Neural cell (in vitro differentiated cells): ENCODE measurements around the gene RPL7L1. TPM values are rescaled to one million over a fixed set of nuclear protein-coding genes. Genes with fewer than 3 reads are reported as not detected.

ENCODE experiments used
- H2AFZ ChIP-seq: fragments of 200-600, 300-800 bp; sonication (generic), shearing (Covaris generic); 2 replicates; pipeline ENCODE4 v1.6.0; 2014; ENCODE audit warnings: low read depth, mild to moderate bottlenecking, antibody characterized with exemption, low read length, moderate library complexity
- H3F3A ChIP-seq: fragments of 200-600 bp; shearing (Covaris generic); 2 replicates; pipeline ENCODE4 v1.6.1; 2016; ENCODE audit warnings: mild to moderate bottlenecking, moderate library complexity, mixed read lengths, antibody characterized with exemption, low read length; ENCODE audit not compliant: insufficient read depth, poor library complexity, severe bottlenecking
- H3K27ac ChIP-seq: fragments of 200-600, 300-800 bp; sonication (generic), shearing (Covaris generic); 2 replicates; pipeline ENCODE4 v1.5.1; 2014; ENCODE audit warnings: mild to moderate bottlenecking, low read length, moderate library complexity
- H3K27me3 ChIP-seq: fragments of 300-800, 200-600 bp; sonication (generic), shearing (Covaris generic); 2 replicates; pipeline ENCODE4 v1.6.0; 2014; ENCODE audit warnings: mild to moderate bottlenecking, low read depth, low read length, moderate library complexity; ENCODE audit not compliant: insufficient read depth
- H3K36me3 ChIP-seq: fragments of 300-800, 200-600 bp; sonication (generic), shearing (Covaris generic); 2 replicates; pipeline ENCODE4 v1.5.1; 2014; ENCODE audit warnings: mild to moderate bottlenecking, antibody characterized with exemption, low read length, moderate library complexity; ENCODE audit not compliant: insufficient read depth
- H3K4me2 ChIP-seq: fragments of 300-800, 200-600 bp; sonication (generic), shearing (Covaris generic); 2 replicates; pipeline ENCODE4 v1.6.0; 2014; ENCODE audit warnings: mild to moderate bottlenecking, low read length
- H3K4me3 ChIP-seq: fragments of 300-800, 200-600 bp; sonication (generic), shearing (Covaris generic); 2 replicates; pipeline ENCODE4 v1.5.1; 2014; ENCODE audit warnings: mild to moderate bottlenecking, low read length, moderate library complexity
- H3K79me2 ChIP-seq: fragments of 200-600 bp; shearing (Covaris generic); replicated peaks from 2 replicates; pipeline ENCODE4 v1.6.0; 2014; ENCODE audit warnings: mild to moderate bottlenecking, low read length, moderate library complexity; ENCODE audit not compliant: insufficient read depth
- H3K9ac ChIP-seq: fragments of 300-800, 200-600 bp; sonication (generic), shearing (Covaris generic); 2 replicates; pipeline ENCODE4 v1.6.1; 2016; ENCODE audit warnings: mild to moderate bottlenecking, low read length, mixed read lengths
- H3K9me2 ChIP-seq: fragments of 200-600 bp; shearing (Covaris generic); 2 replicates; pipeline ENCODE4 v1.6.1; 2016; ENCODE audit warnings: mild to moderate bottlenecking, low read length, mixed read lengths; ENCODE audit not compliant: insufficient read depth
- H3K9me3 ChIP-seq: fragments of 200-600, 300-800 bp; sonication (generic), shearing (Covaris generic); 2 replicates; pipeline ENCODE4 v1.6.1; 2016; ENCODE audit warnings: mild to moderate bottlenecking, mixed run types, low read length, moderate library complexity, mixed read lengths
- H4K20me1 ChIP-seq: fragments of 200-600 bp; shearing (Covaris generic); 2 replicates; pipeline ENCODE4 v1.6.1; 2016; ENCODE audit warnings: mild to moderate bottlenecking, mixed run types; ENCODE audit not compliant: insufficient read depth
- EP300 ChIP-seq: fragments of 450-650 bp; conservative IDR thresholded peaks from 2 replicates; pipeline ENCODE4 v1.6.1; 2014; ENCODE audit warnings: antibody characterized with exemption, mild to moderate bottlenecking, moderate library complexity; ENCODE audit not compliant: poor library complexity, severe bottlenecking
- EZH2 ChIP-seq: fragments of 200-600, 300-800 bp; shearing (Covaris generic), sonication (generic); IDR thresholded peaks from 2 replicates; pipeline ENCODE4 v1.6.1; 2014; ENCODE audit warnings: antibody characterized with exemption, low read length, borderline replicate concordance, mild to moderate bottlenecking; ENCODE audit not compliant: insufficient read depth, poor library complexity, severe bottlenecking
- MXI1 ChIP-seq: fragments of 450-650 bp; conservative IDR thresholded peaks from 2 replicates; pipeline ENCODE4 v1.6.1; 2014; ENCODE audit warnings: antibody characterized with exemption, mild to moderate bottlenecking; ENCODE audit not compliant: poor library complexity, severe bottlenecking
- POLR2AphosphoS5 ChIP-seq: IDR thresholded peaks from 2 replicates; pipeline ENCODE4 v1.6.1; 2012
- RAD21 ChIP-seq: fragments of 450-650 bp; conservative IDR thresholded peaks from 2 replicates; pipeline ENCODE4 v1.6.1; 2014; ENCODE audit warnings: antibody characterized with exemption, mild to moderate bottlenecking, moderate library complexity
- REST ChIP-seq: IDR thresholded peaks from 2 replicates; pipeline ENCODE4 v1.6.1; 2012; ENCODE audit warnings: borderline replicate concordance
- SMC3 ChIP-seq: fragments of 450-650 bp; conservative IDR thresholded peaks from 2 replicates; pipeline ENCODE4 v1.6.1; 2014; ENCODE audit warnings: antibody characterized with exemption, mild to moderate bottlenecking, moderate library complexity; ENCODE audit not compliant: poor library complexity
- TAF1 ChIP-seq: IDR thresholded peaks from 2 replicates; pipeline ENCODE4 v1.6.1; 2012; ENCODE audit warnings: low read depth
- polyA minus RNA-seq: library from RNA; depleted of rRNA, polyadenylated mRNA; stranded (reverse); fragments of >200 nt; gene quantifications from 2 replicates; pipeline ENCODE4 v1.2.3, GENCODE V29; 2014
- polyA plus RNA-seq: library from polyadenylated mRNA; depleted of rRNA; stranded (reverse); fragments of >200 nt; gene quantifications from 2 replicates; pipeline ENCODE4 v1.2.3, GENCODE V29; 2014
- TF ChIP-seq, protein P1 (sequence below): fragments of 450-650 bp; IDR thresholded peaks from 2 replicates; pipeline ENCODE4 v1.5.1; 2014; ENCODE audit warnings: antibody characterized with exemption, mild to moderate bottlenecking, moderate library complexity; ENCODE audit not compliant: poor library complexity, severe bottlenecking

Gene RPL7L1
- polyA plus RNA-seq = 84.6 and 88.5 TPM in 2 replicates
- polyA minus RNA-seq = 147 and 171 TPM in 2 replicates

GRCh38 chr6:42879372-42880239 is at the start of gene RPL7L1:
Gene RPL7L1, plus strand, starts transcription at chr6:42879616. Its CDS starts 295 bp downstream, at chr6:42879911.
- Histone ChIP-seq H3K79me2 (peaks cover 13% of the 10 kb centered on the region), H3K9me2 (no peaks in the 10 kb centered on the region), H4K20me1 (no peaks in the 10 kb centered on the region), H3F3A (no peaks in the 10 kb centered on the region), H3K4me3 (peak within 1 kb of the TSS; percentile 80), H3K27me3 (no peaks in the 10 kb centered on the region), H2AFZ (peak within 1 kb of the TSS; percentile 98), H3K9ac (peak within 1 kb of the TSS; percentile 85), H3K4me2 (peak within 1 kb of the TSS; percentile 88), H3K9me3 (no peaks in the 10 kb centered on the region), H3K36me3 (no peaks in the 10 kb centered on the region), H3K27ac (peak within 1 kb of the TSS; percentile 96)
- TF ChIP-seq, protein P1, sequence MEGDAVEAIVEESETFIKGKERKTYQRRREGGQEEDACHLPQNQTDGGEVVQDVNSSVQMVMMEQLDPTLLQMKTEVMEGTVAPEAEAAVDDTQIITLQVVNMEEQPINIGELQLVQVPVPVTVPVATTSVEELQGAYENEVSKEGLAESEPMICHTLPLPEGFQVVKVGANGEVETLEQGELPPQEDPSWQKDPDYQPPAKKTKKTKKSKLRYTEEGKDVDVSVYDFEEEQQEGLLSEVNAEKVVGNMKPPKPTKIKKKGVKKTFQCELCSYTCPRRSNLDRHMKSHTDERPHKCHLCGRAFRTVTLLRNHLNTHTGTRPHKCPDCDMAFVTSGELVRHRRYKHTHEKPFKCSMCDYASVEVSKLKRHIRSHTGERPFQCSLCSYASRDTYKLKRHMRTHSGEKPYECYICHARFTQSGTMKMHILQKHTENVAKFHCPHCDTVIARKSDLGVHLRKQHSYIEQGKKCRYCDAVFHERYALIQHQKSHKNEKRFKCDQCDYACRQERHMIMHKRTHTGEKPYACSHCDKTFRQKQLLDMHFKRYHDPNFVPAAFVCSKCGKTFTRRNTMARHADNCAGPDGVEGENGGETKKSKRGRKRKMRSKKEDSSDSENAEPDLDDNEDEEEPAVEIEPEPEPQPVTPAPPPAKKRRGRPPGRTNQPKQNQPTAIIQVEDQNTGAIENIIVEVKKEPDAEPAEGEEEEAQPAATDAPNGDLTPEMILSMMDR = peak; percentile 25
- TF ChIP-seq RAD21 (peak; percentile 13), MXI1 (peak; percentile 96), REST (peak; percentile 97), EP300 (peak; percentile 57), POLR2AphosphoS5 (peak; percentile 88), EZH2 (no peak), SMC3 (no peak), TAF1 (peak; percentile 84)

- H3F3A ChIP-seq = no peaks in the 10 kb centered on the region
- H3K9me3 ChIP-seq = no peaks in the 10 kb centered on the region
- H3K36me3 ChIP-seq = peaks cover 5% of the 10 kb centered on the region
- H3K27ac ChIP-seq = no peak overlapping the region
- no peak overlapping the region for H3K9ac ChIP-seq
- H3K4me3 ChIP-seq = no peak overlapping the region
- no peak overlapping the region for H3K4me2 ChIP-seq
- no peaks in the 10 kb centered on the region for H3K27me3 ChIP-seq
- no peaks in the 10 kb centered on the region for H3K9me2 ChIP-seq
- no peaks in the 10 kb centered on the region for H3K79me2 ChIP-seq
- TF ChIP-seq POLR2AphosphoS5 (no peak), MXI1 (no peak), SMC3 (no peak), TAF1 (no peak), EP300 (no peak), RAD21 (no peak), REST (no peak), EZH2 (no peak)
- TF ChIP-seq, protein P1 = no peak
- H2AFZ ChIP-seq = no peak overlapping the region
- H4K20me1 ChIP-seq = no peaks in the 10 kb centered on the region
Measured at GRCh38 chr6:42831237-42831636, 48.2 kb upstream of the RPL7L1 start.
